Small intestine (tissue), 16 donors: Measurements from ENCODE around the gene ZNF136. TPM values are rescaled to one million over a fixed set of nuclear protein-coding genes. Genes with fewer than 3 reads are reported as not detected.

Experiments used
- DNase-seq, 2 donors: peaks; one replicate each; pipeline versions ENCODE4 v3.0.0 to v3.0.0-alpha.2; 2013
- FAIRE-seq: peaks from 2 replicates; lab custom pipeline; 2012; peaks lifted over from hg19 to GRCh38; lab: Jason Lieb, UNC
- H3K27ac ChIP-seq, 3 donors: one replicate each; pipeline ENCODE4 v1.5.1; 2013; ENCODE audit warnings: low read length in 2 of 3, mild to moderate bottlenecking in 2 of 3, control low read depth in 1 of 3, inconsistent platforms in 1 of 3, low read depth in 1 of 3, moderate library complexity in 1 of 3
- H3K27me3 ChIP-seq, 3 donors: one replicate each; pipeline ENCODE4 v1.6.1; 2013; ENCODE audit warnings: low read length in 3 of 3, inconsistent platforms in 1 of 3; ENCODE audit not compliant: control insufficient read depth in 3 of 3, insufficient read depth in 3 of 3
- H3K36me3 ChIP-seq, 3 donors: one replicate each; pipeline ENCODE4 v1.6.1; 2013; ENCODE audit warnings: low read length in 3 of 3, inconsistent platforms in 1 of 3, low read depth in 1 of 3, mild to moderate bottlenecking in 1 of 3, moderate library complexity in 1 of 3; ENCODE audit not compliant: control insufficient read depth in 3 of 3, insufficient read depth in 2 of 3
- H3K4me1 ChIP-seq, 3 donors: one replicate each; pipeline ENCODE4 v1.6.1; 2013; ENCODE audit warnings: low read length in 2 of 3, inconsistent platforms in 1 of 3, low read depth in 1 of 3, mild to moderate bottlenecking in 1 of 3, moderate library complexity in 1 of 3; ENCODE audit not compliant: control insufficient read depth in 3 of 3, insufficient read depth in 2 of 3
- H3K4me3 ChIP-seq, 3 donors: one replicate each; pipeline ENCODE4 v1.5.1; 2013; ENCODE audit warnings: low read length in 3 of 3, control low read depth in 1 of 3, inconsistent platforms in 1 of 3, low read depth in 1 of 3, mild to moderate bottlenecking in 1 of 3, moderate library complexity in 1 of 3
- H3K9me3 ChIP-seq, 2 donors: one replicate each; pipeline ENCODE4 v1.6.1; 2013; ENCODE audit warnings: low read depth in 1 of 2, low read length in 1 of 2; ENCODE audit not compliant: control insufficient read depth in 2 of 2, insufficient read depth in 1 of 2
- WGBS, 3 donors: extraction: QIAGEN DNeasy Blood & Tissue Kit; methylation state at CpG; one replicate each; pipeline ENCODE4 v1.1.7; 2013; 5-methylcytosine and 5-hydroxymethylcytosine counted together
- long read RNA-seq, 10 donors: transcript quantifications; one replicate each; lab custom pipeline, GENCODE V29; 2026
- polyA plus RNA-seq, 4 donors: library from polyadenylated mRNA; stranded (reverse) in 3 of 4; unstranded in 1 of 4; fragments of 200-250 nt in 3 of 4; fragments of 120-200 nt in 1 of 4; gene quantifications; one replicate each; pipeline versions ENCODE4 v1.2.1 to v1.2.3, GENCODE V29; 2013
- donor health status: healthy with polysubstance abuse.
- donor health status: control.
- donor health status: control.
- donor health status: Bipolar disorder and iron deficiency.
- donor health status: healthy.

Gene ZNF136
- 10 to 100 TPM in 1 of 4 donors, 1 to 10 TPM in 3; 2.7 to 11.1 (median 3.2) TPM for polyA plus RNA-seq
- long read RNA-seq, donor 1: 0 reads
- long read RNA-seq, donor 2: 0 reads
- long read RNA-seq, donor 3, partial matches to known transcripts: 0 of 3 reads
- long read RNA-seq, donor 3, other reads (novel, unspliced or antisense): 0 of 3 reads
- long read RNA-seq, donor 4: 0 reads
- long read RNA-seq, donor 5: 0 reads
- long read RNA-seq, donor 6, partial matches to known transcripts: 0 of 3 reads
- long read RNA-seq, donor 6, other reads (novel, unspliced or antisense): 0 of 3 reads
- long read RNA-seq, donor 7: 0 reads
- long read RNA-seq, donor 8: 0 reads
- long read RNA-seq, donor 9, partial matches to known transcripts: 0 of 1 reads
- long read RNA-seq, donor 9, other reads (novel, unspliced or antisense): 0 of 1 reads
- long read RNA-seq, donor 10, partial matches to known transcripts: 0 of 3 reads
- long read RNA-seq, donor 10, other reads (novel, unspliced or antisense): 0 of 3 reads

DNA sequence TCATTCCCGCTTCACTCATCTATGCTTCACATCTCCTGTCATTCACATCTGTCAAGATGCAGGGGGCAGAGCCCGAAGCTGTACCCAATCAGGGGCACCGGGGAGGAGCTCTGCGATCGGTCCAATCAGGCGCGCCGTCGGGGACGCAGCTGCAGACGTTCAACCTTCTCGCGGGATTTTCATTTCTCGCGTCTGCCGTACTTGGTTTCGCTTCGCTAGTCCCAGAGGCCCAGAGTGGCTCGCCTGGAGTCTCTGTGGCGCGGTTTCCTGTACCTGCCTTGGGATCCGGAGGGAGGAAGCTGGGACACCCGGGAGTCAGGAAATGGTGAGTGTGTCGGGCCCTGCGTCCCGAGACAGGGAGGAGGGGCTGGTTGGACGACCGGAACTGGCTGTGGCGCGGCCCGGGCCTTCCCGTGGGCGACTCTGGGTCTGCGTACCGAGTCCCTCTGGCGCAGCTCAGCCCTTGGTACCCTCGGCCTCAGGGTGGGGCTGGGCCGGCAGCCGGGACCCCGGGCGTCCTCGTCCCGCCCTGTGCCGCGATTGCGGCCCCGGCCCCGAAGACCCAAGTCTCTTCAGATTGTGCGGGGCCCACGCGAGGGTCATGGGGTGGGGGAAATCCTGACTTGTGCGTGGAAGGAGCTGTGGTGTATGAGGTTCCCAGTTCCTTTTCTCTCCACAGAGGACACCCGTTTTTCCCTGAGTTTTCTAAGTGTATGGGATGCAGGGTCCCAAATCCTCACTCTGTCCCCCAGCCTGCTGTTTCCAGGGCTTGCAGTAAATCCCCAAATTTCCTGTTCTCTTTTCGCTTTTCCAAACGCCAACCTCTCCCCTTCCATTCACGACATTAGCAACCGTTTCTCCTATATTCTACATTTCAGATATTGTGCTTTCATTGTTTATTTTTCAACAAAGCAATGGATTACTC lies at the start of gene ZNF136:
ZNF136 (plus strand) TSS at position 215 of the 925 bp plus-strand sequence; CDS start at position 323, 108 bp downstream.
- FAIRE-seq: no peak
- DNase-seq: peak; percentile 97 to 98
- WGBS, 3 donors: 0 to 1% (median 1%) methylated on average over 50 to 57 of the region's 57 CpGs

DNA sequence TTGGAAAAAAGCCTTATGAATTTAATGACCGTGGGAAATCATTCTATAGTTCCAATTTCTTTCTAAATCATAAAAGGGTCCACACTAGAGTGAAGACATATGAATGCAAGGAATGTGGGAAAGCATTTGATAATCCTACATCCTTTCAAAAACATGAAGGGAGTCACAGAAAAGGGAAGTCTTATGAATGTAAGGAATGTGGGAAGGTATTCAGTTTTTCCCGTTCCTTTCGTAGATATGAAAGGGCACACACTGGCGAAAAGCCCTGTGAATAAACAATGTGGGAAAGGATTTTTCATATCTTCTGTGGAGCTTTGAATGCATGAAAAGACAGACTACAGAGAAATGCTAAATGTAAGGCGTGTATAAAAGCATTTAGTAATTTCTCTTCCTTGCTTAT lies 49.8 kb upstream of the ZNF136 start:
- peaks cover 0 to 56% of the 10 kb centered on the region in 2 donors for H3K9me3 ChIP-seq
- no peak overlapping the region for H3K27ac ChIP-seq
- FAIRE-seq (no peak), DNase-seq (no peak)
- no peaks in the 10 kb centered on the region for H3K4me1 ChIP-seq
- WGBS, 3 donors: 88 to 94% (median 93%) methylated on average over 5 of the region's 5 CpGs
- H3K27me3 ChIP-seq: no peaks in the 10 kb centered on the region
- H3K36me3 ChIP-seq: peaks cover 1 to 11% (median 10%) of the 10 kb centered on the region in 3 donors
- no peak overlapping the region for H3K4me3 ChIP-seq

More for the DNA sequence above, at the start of gene ZNF136:
- Histone ChIP-seq H3K27me3 (no peaks in the 10 kb centered on the region), H3K9me3 (no peaks in the 10 kb centered on the region), H3K27ac (peak within 1 kb of the TSS; percentile 95 to 99 (median 95)), H3K4me3 (peak within 1 kb of the TSS; percentile 72 to 99 (median 97)), H3K36me3 (peaks cover 0 to 2% (median 0%) of the 10 kb centered on the region in 3 donors), H3K4me1 (peaks cover 2 to 7% (median 5%) of the 10 kb centered on the region in 3 donors)

DNA sequence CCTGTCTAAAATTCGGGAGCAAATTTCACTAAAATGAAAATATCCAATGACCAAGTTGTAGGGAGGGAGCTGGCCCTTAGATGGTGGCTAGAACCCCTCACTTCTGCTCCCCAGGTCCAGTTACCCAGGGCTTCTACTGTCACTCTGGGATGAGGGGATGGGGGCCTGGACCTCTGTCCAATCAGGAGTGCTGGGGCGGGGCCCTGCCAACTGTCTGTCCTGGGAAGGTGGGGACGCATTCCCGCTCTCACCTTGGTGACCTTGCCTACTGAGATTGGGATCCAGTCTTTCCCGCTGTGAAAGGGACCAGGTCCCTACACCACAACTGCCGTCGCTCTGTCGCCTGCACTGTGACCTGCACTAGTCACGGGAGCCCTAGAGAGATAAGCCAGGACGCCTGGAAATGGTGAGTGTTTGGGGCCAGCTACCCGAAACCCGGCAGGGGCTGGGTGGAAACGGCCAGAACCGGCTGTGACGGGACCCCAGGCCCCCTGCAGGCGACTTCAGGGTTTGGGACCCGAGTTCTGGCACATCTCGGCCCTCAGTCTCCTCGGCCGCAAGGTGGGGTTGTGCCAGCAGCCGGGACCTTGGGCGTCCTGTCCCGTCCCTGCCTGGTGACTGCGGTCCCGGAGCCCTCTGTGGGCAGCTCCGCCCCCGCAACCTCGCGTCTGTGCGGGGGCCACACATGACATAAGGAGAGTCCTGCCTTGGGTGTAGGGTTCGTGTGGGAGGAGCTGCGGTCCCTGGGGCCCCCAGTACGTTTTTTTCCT lies 45.5 kb upstream of the ZNF136 start:
- WGBS, 3 donors: 76 to 81% (median 77%) methylated on average over 31 to 33 of the region's 33 CpGs
- H3K27me3 ChIP-seq: no peaks in the 10 kb centered on the region
- no peaks in the 10 kb centered on the region for H3K4me1 ChIP-seq
- FAIRE-seq: no peak
- peaks cover 1 to 27% of the 10 kb centered on the region in 2 donors for H3K9me3 ChIP-seq
- H3K4me3 ChIP-seq: no peak overlapping the region
- no peak overlapping the region for H3K27ac ChIP-seq
- DNase-seq: no peak
- peaks cover 0 to 8% (median 0%) of the 10 kb centered on the region in 3 donors for H3K36me3 ChIP-seq

DNA sequence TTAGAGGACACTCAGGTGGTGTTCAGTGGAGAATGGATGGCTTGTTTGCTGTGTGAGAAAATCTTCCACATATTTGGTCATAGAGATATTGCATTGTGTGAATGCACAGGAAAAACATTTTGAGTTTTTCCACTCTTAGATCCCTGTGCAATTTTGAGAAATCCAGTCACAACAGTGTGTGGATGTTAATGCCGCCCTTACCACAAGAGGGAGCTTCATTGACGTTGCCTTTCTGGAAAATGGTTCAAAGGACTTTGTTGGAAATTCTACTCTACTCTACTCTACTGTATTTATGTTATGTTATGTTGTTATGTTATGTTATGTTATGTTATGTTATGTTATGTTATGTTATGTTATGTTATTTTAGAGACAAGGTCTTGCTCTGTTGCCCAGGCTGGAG lies 36.2 kb upstream of the ZNF136 start:
- H3K36me3 ChIP-seq: peaks cover 0 to 3% (median 0%) of the 10 kb centered on the region in 3 donors
- no peak overlapping the region for H3K27ac ChIP-seq
- 30 to 47% (median 32%) methylated on average over 2 of the region's 2 CpGs for WGBS, 3 donors
- no peaks in the 10 kb centered on the region for H3K4me1 ChIP-seq
- peaks cover 0 to 35% of the 10 kb centered on the region in 2 donors for H3K9me3 ChIP-seq
- DNase-seq: peak; percentile 23 to 27
- no peak overlapping the region for H3K4me3 ChIP-seq
- FAIRE-seq: no peak
- no peaks in the 10 kb centered on the region for H3K27me3 ChIP-seq

- DNase-seq (no peak), FAIRE-seq (no peak)
- 96 to 97% (median 96%) methylated on average over 3 of the region's 3 CpGs for WGBS, 3 donors
- H3K4me1 ChIP-seq: no peaks in the 10 kb centered on the region
- no peak overlapping the region for H3K4me3 ChIP-seq
- H3K36me3 ChIP-seq: peaks cover 18 to 39% (median 21%) of the 10 kb centered on the region in 3 donors
- H3K27me3 ChIP-seq: no peaks in the 10 kb centered on the region
- H3K9me3 ChIP-seq: peaks cover 0 to 68% of the 10 kb centered on the region in 2 donors
- no peak overlapping the region for H3K27ac ChIP-seq
These were observed 29.8 kb upstream of the ZNF136 start for GRCh38 chr19:12133069-12133468.

DNA sequence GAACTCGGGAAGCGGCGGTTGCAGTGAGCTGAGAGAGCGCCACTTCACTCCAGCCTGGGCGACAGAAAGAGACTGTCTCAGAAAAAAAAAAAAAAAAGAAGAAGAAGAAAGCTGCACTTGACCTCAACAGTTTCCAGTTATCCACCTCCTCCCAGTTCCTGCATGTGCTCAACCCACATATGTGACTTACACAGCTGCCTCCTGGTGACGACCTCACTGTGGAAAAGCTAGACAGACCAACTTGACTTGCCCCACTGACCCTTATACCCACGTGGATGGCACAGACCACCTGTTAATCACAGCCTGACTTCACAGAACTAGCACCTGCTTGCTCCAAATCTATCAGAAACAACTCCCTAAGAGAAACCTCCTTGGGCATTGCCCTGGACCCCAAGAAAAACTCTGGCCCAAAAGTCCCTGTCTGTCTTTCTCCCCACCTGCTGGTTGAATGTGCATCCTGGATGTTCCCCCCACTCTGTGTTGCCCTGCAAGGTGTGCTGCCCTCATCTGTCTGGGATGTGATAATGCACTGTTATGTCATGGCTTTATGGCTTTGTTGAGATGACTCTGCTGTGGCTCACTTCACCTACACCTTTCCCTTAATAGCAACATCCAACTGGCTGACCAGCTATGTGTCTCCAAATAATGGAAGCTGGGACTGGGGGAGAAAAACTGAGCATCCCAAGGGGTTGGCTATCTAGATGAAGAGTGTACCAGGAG lies 25.5 kb upstream of the ZNF136 start:
- H3K36me3 ChIP-seq: peaks cover 18 to 39% (median 21%) of the 10 kb centered on the region in 3 donors
- 78 to 82% (median 79%) methylated on average over 7 of the region's 7 CpGs for WGBS, 3 donors
- peaks cover 0 to 40% of the 10 kb centered on the region in 2 donors for H3K9me3 ChIP-seq
- DNase-seq: peak; percentile 10 to 13
- H3K27me3 ChIP-seq: no peaks in the 10 kb centered on the region
- H3K4me1 ChIP-seq: peaks cover 0 to 7% (median 2%) of the 10 kb centered on the region in 3 donors
- no peak overlapping the region for H3K27ac ChIP-seq
- no peak overlapping the region for H3K4me3 ChIP-seq
- no peak for FAIRE-seq

DNA sequence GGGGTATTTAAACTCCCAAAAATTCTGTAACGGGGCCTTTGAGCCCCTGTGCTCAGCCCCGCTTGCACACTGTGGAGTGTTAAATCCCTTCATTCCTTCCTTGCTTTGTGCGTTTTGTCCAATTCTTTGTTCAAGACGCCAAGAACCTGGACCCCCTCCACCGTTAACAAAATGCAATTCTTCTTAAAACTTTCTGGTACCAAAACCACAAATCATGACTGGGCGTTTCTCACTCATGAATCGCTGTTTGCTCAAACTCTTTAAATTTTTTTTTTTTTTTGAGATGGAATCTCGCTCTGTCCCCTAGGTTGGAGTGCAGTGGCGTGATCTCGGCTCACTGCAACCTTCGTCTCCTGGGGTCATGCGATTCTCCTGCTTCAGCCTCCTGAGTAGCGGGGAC lies 23.6 kb upstream of the ZNF136 start:
- Histone ChIP-seq H3K9me3 (peaks cover 0 to 25% of the 10 kb centered on the region in 2 donors), H3K36me3 (peaks cover 5 to 39% (median 8%) of the 10 kb centered on the region in 3 donors), H3K27ac (peak overlapping the region in 1 of 3 donors; percentile 86), H3K27me3 (no peaks in the 10 kb centered on the region), H3K4me1 (peaks cover 0 to 7% (median 2%) of the 10 kb centered on the region in 3 donors), H3K4me3 (peak overlapping the region; percentile 26 to 75 (median 70))
- DNase-seq (peak in 1 of 2 donors; percentile 22), FAIRE-seq (no peak)
- 25 to 39% (median 33%) methylated on average over 13 of the region's 13 CpGs for WGBS, 3 donors
